Kidney (tissue), 14 donors: Measurements from ENCODE around the gene PDCD11. TPM values are rescaled to one million over a fixed set of nuclear protein-coding genes. Genes with fewer than 3 reads are reported as not detected.

Source experiments
- DNase-seq, 5 donors: peaks; one replicate each; pipeline ENCODE4 v3.0.0-alpha.2; 2013 to 2020
- FAIRE-seq: peaks from 2 replicates; lab custom pipeline; 2012; peaks lifted over from hg19 to GRCh38; lab: Jason Lieb, UNC
- H3K27ac ChIP-seq, 2 donors: one replicate each; pipeline ENCODE4 v1.7.0; 2013; ENCODE audit warnings: low read depth in 2 of 2, low read length in 2 of 2, inconsistent platforms in 1 of 2
- H3K27me3 ChIP-seq: one replicate; pipeline ENCODE4 v1.7.1; 2013; ENCODE audit warnings: low read length, inconsistent platforms; ENCODE audit not compliant: control insufficient read depth, insufficient read depth
- H3K36me3 ChIP-seq, 3 donors: one replicate each; pipeline versions ENCODE4 v1.7.0 to v1.7.1; 2013; ENCODE audit warnings: low read length in 3 of 3, control low read depth in 1 of 3, inconsistent platforms in 1 of 3; ENCODE audit not compliant: insufficient read depth in 3 of 3, control insufficient read depth in 2 of 3
- H3K4me1 ChIP-seq, 3 donors: one replicate each; pipeline versions ENCODE4 v1.7.0 to v1.7.1; 2013; ENCODE audit warnings: low read length in 3 of 3, inconsistent platforms in 1 of 3, low read depth in 1 of 3; ENCODE audit not compliant: control insufficient read depth in 2 of 3, insufficient read depth in 2 of 3
- H3K4me3 ChIP-seq, 3 donors: one replicate each; pipeline versions ENCODE4 v1.7.0 to v1.8.1; 2013; ENCODE audit warnings: low read length in 3 of 3, control low read depth in 1 of 3, inconsistent platforms in 1 of 3
- H3K9ac ChIP-seq, 3 donors: one replicate each; pipeline versions ENCODE4 v1.7.0 to v1.7.1; 2013; ENCODE audit warnings: low read length in 3 of 3, control low read depth in 1 of 3, inconsistent platforms in 1 of 3
- H3K9me3 ChIP-seq, 3 donors: one replicate each; pipeline versions ENCODE4 v1.7.0 to v1.7.1; 2013; ENCODE audit warnings: low read length in 3 of 3, control low read depth in 1 of 3, inconsistent platforms in 1 of 3; ENCODE audit not compliant: control insufficient read depth in 2 of 3, insufficient read depth in 1 of 3
- intact Hi-C: fragments of 100-400 bp; cut with DNase I; formaldehyde crosslinking; loops from one replicate; pipeline ENCODE4 v1.11.1; 2022
- polyA plus RNA-seq: library from polyadenylated mRNA; stranded (reverse); fragments of 350-450 nt; fragmentation: Illumina TruSeq; extraction: RNeasy Lipid Tissue Mini Kit (QIAGEN cat#74804); gene quantifications from one replicate; pipeline ENCODE4 v1.2.3, GENCODE V29; 2014; ENCODE audit warnings: low read depth, low replicate concordance; ENCODE audit not compliant: insufficient read depth
- total RNA-seq: library from RNA; stranded (reverse); fragmentation: NEBNext Ultra II Directional; extraction: Animal tissue kit (Norgen Biotek cat#: 25700); gene quantifications from one replicate; pipeline ENCODE4 v1.2.1, GENCODE V29; 2021
- TF ChIP-seq, protein P1 (sequence below): IDR thresholded peaks from 3 replicates; pipeline ENCODE4 v1.5.1; 2012; ENCODE audit warnings: mild to moderate bottlenecking, moderate library complexity, borderline replicate concordance; ENCODE audit not compliant: insufficient read depth; ENCODE audit errors: extremely low read depth
- donor health status: control.
- donor health status: control.
- donor health status: control.
- donor health status: control.
- donor health status: control.
- donor health status: DM: yes; HTN: yes; CAD: no.
- donor health status: Normal renal cell carcinoma (clear cell type).

The PDCD11 gene
- total and polyA plus RNA-seq, 2 donors from 2014 or later = 8.7 to 24.9 TPM

- H3K36me3 ChIP-seq = no peaks in the 10 kb centered on the region
- no peak overlapping the region for H3K9ac ChIP-seq
- intact Hi-C loops = no loop called here
- H3K27me3 ChIP-seq = no peaks in the 10 kb centered on the region
- FAIRE-seq (no peak), DNase-seq (no peak)
- H3K27ac ChIP-seq = no peak overlapping the region
- H3K4me1 ChIP-seq = no peaks in the 10 kb centered on the region
- H3K4me3 ChIP-seq = no peak overlapping the region
- TF ChIP-seq, protein P1, sequence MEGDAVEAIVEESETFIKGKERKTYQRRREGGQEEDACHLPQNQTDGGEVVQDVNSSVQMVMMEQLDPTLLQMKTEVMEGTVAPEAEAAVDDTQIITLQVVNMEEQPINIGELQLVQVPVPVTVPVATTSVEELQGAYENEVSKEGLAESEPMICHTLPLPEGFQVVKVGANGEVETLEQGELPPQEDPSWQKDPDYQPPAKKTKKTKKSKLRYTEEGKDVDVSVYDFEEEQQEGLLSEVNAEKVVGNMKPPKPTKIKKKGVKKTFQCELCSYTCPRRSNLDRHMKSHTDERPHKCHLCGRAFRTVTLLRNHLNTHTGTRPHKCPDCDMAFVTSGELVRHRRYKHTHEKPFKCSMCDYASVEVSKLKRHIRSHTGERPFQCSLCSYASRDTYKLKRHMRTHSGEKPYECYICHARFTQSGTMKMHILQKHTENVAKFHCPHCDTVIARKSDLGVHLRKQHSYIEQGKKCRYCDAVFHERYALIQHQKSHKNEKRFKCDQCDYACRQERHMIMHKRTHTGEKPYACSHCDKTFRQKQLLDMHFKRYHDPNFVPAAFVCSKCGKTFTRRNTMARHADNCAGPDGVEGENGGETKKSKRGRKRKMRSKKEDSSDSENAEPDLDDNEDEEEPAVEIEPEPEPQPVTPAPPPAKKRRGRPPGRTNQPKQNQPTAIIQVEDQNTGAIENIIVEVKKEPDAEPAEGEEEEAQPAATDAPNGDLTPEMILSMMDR = no peak
- H3K9me3 ChIP-seq = no peaks in the 10 kb centered on the region
Observed at GRCh38 chr10:103467406-103467805, 71.0 kb downstream of the PDCD11 start.

DNA sequence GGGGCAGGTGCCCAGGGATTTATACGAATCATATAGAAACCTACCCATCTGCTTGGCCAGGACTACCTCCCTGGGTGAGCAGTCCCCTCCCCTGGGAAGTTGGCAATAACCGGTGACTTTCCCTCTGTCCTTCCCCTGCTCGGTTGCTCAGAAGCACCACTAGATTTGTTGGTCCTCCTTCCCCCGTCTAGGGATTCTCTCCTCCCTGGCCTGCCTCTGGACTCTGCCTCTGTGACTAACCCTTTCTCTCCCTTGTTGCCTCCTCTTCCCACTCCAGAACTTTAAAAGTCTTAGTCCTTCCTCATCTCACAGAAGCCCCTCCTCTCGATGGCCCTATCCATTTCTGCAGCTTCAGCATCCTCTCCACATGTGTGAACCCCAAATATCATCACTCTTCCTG lies 72.8 kb downstream of the PDCD11 start:
- Histone ChIP-seq H3K27me3 (no peaks in the 10 kb centered on the region), H3K27ac (no peak overlapping the region), H3K36me3 (no peaks in the 10 kb centered on the region), H3K9me3 (no peaks in the 10 kb centered on the region), H3K9ac (no peak overlapping the region), H3K4me1 (no peaks in the 10 kb centered on the region), H3K4me3 (no peak overlapping the region)
- intact Hi-C loops = no loop called here
- no peak for FAIRE-seq
- TF ChIP-seq, protein P1 = no peak
- no peak for DNase-seq

- no peak overlapping the region for H3K9ac ChIP-seq
- DNase-seq (no peak), FAIRE-seq (no peak)
- H3K36me3 ChIP-seq = no peaks in the 10 kb centered on the region
- no peak overlapping the region for H3K4me3 ChIP-seq
- TF ChIP-seq, protein P1 = no peak
- intact Hi-C loops = no loop called here
- no peaks in the 10 kb centered on the region for H3K27me3 ChIP-seq
- no peak overlapping the region for H3K27ac ChIP-seq
- no peaks in the 10 kb centered on the region for H3K4me1 ChIP-seq
- H3K9me3 ChIP-seq = no peaks in the 10 kb centered on the region
Observed at GRCh38 chr10:103470761-103471653, 74.6 kb downstream of the PDCD11 start.
